Measurements from ENCODE around the gene CIB4. TPM values are rescaled to one million over a fixed set of nuclear protein-coding genes. Genes with fewer than 3 reads are reported as not detected.

The CIB4 gene
- total and polyA plus RNA-seq, 12 donors = not detected

DNA sequence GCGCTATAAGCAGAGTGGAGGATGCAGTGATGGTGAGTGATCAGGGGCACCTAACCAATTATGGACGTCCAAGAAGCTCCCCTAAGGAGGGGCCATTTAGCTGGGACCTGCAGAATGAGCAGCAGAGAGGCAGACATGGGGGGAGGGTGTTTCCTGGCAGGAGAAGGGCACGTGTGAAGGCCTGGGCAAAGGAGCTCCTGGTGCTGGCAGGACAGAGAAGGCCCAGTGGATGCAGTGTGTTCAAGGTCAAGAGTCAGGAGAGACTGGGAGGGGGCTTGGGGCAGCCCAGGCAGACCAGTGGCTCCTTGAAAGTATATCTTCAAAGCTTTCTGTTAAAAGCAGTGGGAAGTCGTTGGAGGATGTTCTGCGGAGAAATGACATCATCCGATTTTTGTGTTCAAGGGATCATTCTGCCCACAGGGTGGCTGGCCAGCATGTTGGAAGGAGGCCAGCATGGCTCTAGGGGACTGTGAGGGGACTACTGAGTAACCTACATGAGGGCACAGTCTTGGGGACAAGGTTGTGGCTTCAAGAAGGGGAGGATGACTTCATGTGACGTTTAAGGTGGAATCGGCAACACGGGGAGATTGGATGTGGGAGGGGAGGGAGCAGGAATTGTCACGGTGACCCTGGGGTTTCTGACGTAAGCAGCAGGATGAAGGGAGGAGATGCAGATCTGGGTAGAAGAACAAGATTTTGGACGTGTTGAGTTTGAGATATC is 9.0 kb upstream of the CIB4 start:
- no peaks in the 10 kb centered on the region for H3K9me3 ChIP-seq
- intact Hi-C loops (cut with DNase I) = no loop called here
- no peaks in the 10 kb centered on the region for H3K36me3 ChIP-seq
- ATAC-seq (no peak), DNase-seq (no peak)
- TF ChIP-seq, protein P1, sequence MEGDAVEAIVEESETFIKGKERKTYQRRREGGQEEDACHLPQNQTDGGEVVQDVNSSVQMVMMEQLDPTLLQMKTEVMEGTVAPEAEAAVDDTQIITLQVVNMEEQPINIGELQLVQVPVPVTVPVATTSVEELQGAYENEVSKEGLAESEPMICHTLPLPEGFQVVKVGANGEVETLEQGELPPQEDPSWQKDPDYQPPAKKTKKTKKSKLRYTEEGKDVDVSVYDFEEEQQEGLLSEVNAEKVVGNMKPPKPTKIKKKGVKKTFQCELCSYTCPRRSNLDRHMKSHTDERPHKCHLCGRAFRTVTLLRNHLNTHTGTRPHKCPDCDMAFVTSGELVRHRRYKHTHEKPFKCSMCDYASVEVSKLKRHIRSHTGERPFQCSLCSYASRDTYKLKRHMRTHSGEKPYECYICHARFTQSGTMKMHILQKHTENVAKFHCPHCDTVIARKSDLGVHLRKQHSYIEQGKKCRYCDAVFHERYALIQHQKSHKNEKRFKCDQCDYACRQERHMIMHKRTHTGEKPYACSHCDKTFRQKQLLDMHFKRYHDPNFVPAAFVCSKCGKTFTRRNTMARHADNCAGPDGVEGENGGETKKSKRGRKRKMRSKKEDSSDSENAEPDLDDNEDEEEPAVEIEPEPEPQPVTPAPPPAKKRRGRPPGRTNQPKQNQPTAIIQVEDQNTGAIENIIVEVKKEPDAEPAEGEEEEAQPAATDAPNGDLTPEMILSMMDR (IDR thresholded peaks at IDR 0.05) = no peak
- H3K4me3 ChIP-seq = no peak overlapping the region
- peaks cover 0 to 24% (median 16%) of the 10 kb centered on the region in 7 donors for H3K27me3 ChIP-seq
- H3K4me1 ChIP-seq = no peaks in the 10 kb centered on the region
- 75 to 76% methylated on average over 12 of the region's 12 CpGs for WGBS, 2 donors
- H3K27ac ChIP-seq = no peak overlapping the region

DNA sequence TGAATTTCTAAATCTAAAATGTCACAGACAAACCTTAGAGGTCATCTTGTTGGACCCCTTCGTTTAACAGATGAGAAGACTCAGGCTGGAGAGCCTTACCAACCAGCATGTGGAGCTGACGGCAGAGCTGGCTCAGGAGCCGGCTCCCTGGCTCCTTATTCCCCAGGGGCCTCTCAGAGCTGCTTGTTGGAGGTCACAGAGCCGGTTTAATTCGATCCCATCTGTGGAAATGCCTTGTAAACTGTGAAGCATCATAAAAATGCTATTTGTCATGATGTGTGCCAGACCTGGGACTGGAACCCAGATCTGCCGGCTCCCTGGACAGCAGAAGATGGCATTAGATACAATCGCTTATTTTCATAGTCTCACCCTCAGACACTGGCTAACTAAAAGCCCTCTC is 8.2 kb upstream of the CIB4 start:
- intact Hi-C loops (cut with DNase I) = no loop called here
- Histone ChIP-seq H3K4me1 (no peaks in the 10 kb centered on the region), H3K9me3 (no peaks in the 10 kb centered on the region), H3K27me3 (peaks cover 0 to 30% (median 22%) of the 10 kb centered on the region in 7 donors), H3K4me3 (no peak overlapping the region), H3K27ac (no peak overlapping the region), H3K36me3 (no peaks in the 10 kb centered on the region)
- no peak for ATAC-seq
- TF ChIP-seq, protein P1 (IDR thresholded peaks at IDR 0.05) = no peak
- 64 to 74% methylated on average over 7 of the region's 7 CpGs for WGBS, 2 donors
- DNase-seq = no peak

DNA sequence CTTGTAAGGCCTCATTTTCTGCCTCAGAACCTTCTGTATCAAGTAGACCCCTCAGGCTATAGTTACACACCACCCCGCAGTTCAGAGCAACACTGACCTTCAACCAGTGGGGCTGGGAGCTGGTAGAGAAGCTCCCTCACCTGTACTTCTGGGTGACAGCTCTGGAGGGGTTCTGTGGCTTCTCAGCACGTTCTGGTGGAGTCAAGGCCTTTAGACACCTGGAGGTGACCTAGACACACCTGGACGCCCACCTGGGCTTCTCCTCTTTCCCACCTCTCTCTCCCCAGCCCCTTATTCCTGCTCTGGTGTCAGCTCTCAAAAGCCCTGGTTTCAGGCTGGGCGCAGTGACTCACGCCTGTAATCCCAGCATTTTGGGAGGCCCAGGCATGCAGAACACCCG is 7.3 kb upstream of the CIB4 start:
- no peaks in the 10 kb centered on the region for H3K4me1 ChIP-seq
- H3K27me3 ChIP-seq = peaks cover 0 to 36% (median 28%) of the 10 kb centered on the region in 7 donors
- H3K36me3 ChIP-seq = no peaks in the 10 kb centered on the region
- ATAC-seq = no peak
- DNase-seq = no peak
- WGBS, 2 donors = 82 to 87% methylated on average over 6 of the region's 6 CpGs
- intact Hi-C loops (cut with DNase I) = no loop called here
- H3K27ac ChIP-seq = no peak overlapping the region
- H3K4me3 ChIP-seq = no peak overlapping the region
- TF ChIP-seq, protein P1 (IDR thresholded peaks at IDR 0.05) = no peak
- no peaks in the 10 kb centered on the region for H3K9me3 ChIP-seq

DNA sequence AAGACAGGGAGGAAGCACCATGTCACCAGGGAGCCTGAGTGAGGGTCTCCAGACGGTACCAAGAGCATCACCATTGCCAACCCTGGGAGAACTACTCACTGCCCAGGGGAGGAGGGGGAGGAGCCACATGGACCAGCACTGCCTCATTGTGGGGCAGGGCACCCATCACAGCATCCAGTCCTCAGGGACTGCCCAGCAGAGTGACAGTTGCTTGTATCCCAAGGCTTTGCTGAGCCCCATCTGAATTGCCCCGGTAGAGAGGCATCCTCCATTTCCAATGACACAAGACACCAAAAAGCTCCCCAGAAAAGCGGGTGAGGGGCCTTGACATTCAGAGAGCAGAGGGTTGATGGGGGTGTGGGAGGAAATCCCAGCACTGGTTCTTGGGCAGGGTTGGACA is 6.8 kb upstream of the CIB4 start:
- WGBS, 2 donors = 82 to 85% methylated on average over 3 of the region's 3 CpGs
- peaks cover 0 to 39% (median 30%) of the 10 kb centered on the region in 7 donors for H3K27me3 ChIP-seq

More for the DNA sequence above, 6.8 kb upstream of the CIB4 start:
- H3K4me3 ChIP-seq = no peak overlapping the region
- intact Hi-C loops (cut with DNase I) = no loop called here
- no peak overlapping the region for H3K27ac ChIP-seq
- ATAC-seq (no peak), DNase-seq (no peak)
- no peaks in the 10 kb centered on the region for H3K4me1 ChIP-seq
- no peaks in the 10 kb centered on the region for H3K36me3 ChIP-seq
- H3K9me3 ChIP-seq = no peaks in the 10 kb centered on the region
- TF ChIP-seq, protein P1 (IDR thresholded peaks at IDR 0.05) = no peak

Measured in heart right ventricle (tissue), 16 donors.